HL-60/S4 treated with phorbol 12-myristate 13-acetate at 8.2 ng/mL for 4 days and 3 days (cell line): ENCODE results near the gene CST7.

Experiments
- in situ Hi-C: fragments of 300-500 bp; cut with MboI; formaldehyde crosslinking; loops from 2 replicates; pipeline ENCODE4 v1.15.0; 2022; ENCODE audit warnings: low sequenced_read_pairs

CST7 gene

DNA sequence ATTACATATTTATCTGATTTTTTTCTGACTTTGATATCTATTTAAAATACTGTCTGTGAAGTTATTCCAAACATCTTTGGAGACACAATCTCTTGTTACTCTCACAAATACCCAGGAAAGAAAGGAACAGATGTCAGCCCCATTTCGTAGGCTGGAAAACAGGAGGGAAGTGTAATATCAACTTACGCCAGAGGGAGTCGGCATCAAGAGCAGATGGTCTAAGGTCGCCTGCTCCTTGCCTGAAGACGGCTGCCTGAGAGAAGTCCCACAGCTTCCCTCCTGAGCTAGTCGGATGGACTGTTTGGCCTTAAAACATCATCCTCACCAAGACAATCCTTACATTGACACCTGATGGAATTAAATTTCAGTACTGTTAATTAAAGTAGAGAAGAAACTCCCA is 13.4 kb downstream of the CST7 start:
- in situ Hi-C loops = no loop called here

GRCh38 chr20:24963672-24964505 is 14.8 kb downstream of the CST7 start:
- in situ Hi-C loops = no loop called here

DNA sequence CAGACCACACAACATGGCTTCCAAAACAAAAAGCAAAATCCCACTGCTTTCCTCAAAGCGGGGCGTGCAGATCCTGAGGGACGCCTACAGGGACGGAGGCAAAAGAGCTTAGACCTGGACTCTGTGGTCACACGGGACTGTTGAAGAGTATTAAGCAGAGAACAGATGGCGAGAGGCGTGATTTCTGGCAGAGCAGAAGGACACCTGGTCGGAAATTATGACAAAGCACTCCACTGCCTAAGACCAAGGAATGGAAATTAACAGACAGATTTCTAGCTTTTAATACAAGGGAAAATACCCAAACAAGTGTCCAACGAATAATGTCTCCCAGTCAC is 15.4 kb downstream of the CST7 start:
- in situ Hi-C loops = no loop called here

DNA sequence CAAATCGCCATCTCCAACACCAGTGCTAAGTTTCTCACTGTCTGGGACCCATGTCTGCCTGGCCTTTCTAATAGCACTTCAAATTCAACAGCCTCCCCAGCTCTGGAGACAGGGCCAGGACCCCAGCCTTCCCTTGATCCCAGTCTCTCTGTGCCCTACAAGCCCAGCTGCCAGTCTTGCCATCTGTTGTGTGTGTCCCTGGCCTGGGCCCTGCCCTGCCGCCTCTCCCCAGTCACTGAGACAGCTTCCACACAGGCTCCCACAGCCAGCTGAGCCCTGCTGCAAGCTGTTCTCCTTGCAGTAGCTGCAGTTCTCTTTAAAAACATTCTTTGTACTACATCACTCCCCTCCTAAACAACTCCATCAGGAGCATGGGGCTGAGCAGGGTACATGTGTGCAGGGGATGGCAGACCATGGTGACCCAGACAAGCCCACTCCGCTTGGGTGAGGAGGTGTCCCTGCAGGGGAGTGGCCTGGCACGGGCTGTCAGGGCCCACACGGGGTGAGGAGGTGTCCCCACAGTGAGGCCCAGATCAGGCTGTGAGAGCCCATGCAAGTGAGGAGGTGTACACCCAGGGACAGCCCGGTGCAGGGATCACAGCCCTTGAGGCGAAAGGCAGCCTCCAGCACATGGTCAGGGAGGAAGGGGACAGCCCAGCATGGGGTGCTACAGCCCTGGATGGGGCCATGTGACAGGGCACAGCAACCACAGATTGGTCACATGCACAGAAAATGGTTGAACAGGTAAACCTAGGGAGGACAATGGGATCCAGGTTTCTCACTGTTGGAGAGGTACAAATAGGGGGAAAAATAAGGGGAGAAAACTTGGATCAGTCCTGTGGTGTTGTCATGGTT is 16.2 kb downstream of the CST7 start:
- in situ Hi-C loops = no loop called here

DNA sequence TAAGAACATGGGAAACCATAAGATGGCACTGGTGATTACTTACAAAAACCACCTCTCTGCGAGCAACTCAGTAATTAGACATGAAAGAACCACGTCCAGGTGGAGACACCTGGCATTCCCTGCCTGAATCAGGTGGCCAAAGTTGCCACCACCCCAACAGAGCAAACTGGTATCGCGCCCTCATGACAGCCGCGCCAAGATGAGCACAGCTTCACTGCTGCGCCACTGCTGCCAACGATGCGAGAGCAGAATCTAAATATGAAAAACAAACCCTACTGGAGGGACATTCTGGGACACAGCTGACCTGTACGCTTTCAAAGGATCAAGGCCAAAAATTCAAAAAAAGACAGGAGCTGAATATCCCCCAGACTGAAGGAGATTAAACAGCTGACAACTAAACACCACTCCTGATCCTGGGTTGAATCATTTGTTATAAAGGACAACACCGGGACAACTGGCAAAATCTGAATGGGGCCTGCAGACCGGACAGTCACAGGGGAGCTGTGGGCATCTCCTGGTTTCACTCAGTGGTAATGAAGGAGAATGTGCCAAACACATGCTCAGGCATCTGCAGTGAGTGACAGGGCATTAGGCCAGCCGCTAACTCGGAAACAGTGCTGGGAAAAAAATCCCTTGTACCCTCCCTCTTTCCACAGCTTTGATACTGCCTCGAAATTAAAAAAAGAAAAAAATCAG is 17.4 kb downstream of the CST7 start:
- in situ Hi-C loops = no loop called here

GRCh38 chr20:24968278-24968800 is 19.3 kb downstream of the CST7 start:
- in situ Hi-C loops = no loop called here

DNA sequence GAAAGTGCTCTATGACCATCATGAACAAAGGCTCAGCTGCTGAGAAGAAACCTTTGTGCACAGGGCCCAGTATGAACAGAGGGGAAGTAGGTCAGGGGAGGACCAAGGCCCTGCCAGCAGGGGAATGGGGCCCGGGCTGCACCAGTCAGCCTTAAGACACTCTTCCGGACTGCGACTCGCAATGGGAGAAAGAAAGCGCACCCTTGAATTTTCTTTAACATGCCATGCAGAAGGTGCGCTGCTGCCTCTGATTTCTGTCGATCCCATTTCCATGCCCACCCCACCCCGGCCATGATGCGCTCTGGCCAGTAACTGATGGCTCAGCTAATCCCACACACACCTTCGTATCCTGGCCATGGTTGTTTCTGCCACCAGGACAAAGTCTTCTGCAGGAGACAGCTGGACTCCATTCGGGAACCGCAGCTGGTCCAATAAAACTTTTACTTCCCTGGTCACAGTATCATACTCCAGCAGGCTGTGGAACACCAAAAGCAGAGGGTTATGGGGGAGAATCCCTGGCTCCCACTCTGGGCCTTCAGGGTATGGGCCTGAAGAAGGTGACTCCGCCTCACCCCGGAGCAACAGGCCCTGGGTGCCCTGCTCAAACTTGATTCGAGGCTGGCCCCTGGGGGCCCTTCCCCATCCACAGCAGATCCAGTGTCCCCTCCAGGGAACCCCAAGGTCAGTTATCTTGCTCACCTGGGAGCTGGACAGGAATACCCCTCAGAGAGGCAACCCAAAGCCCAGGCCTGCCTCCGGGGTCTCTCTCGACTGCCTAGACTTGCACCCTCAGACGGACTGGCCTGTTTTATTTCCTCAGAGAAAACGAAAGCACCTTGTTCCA is 20.3 kb downstream of the CST7 start:
- in situ Hi-C loops = no loop called here

DNA sequence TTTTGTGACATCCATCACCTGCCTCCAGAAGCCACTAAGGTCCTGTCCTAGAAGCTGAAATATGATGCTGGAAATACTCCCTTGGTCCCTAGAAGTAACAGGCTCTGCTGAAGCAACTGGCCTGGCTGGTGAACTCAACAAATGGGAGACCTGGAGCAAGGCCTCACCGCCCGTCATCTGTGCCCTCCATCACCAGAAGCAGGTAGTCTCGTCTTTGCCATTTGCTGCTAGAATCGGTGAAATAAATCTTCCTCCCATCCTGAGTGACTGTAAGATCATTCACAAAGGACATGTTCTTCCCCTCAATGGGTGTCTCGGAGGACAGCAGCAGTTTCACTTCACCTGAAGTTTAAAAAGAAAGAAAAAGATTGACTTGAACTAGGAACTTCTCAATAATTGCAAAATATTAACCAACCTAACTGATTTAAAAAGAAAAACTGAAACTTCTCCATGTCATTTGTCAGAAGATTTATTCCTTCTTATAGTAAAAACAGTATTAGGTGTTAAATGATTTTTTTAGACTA is 21.0 kb downstream of the CST7 start:
- in situ Hi-C loops = no loop called here

- in situ Hi-C loops = no loop called here
Measured at GRCh38 chr20:24970754-24971153, 21.7 kb downstream of the CST7 start.

- in situ Hi-C loops = no loop called here
Measured at GRCh38 chr20:24971376-24972101, 22.5 kb downstream of the CST7 start.

DNA sequence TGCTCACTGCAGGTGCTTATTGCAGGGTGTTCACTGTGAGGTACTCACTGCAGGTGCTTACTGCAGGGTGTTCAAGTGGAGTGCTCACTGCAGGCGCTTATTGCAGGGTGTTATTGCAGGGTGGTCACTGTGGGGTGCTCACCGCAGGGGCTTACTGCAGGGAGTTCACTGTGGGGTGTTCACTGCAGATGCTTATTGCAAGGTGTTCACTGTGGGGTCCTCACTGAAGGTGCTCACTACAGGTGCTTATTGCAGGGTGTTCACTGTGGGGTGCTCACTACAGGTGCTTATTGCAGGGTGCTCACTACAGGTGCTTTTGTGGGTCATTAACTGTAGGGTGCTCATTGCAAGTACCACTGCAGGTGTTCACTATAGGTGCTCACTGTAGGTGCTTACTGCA is 23.3 kb downstream of the CST7 start:
- in situ Hi-C loops = no loop called here

DNA sequence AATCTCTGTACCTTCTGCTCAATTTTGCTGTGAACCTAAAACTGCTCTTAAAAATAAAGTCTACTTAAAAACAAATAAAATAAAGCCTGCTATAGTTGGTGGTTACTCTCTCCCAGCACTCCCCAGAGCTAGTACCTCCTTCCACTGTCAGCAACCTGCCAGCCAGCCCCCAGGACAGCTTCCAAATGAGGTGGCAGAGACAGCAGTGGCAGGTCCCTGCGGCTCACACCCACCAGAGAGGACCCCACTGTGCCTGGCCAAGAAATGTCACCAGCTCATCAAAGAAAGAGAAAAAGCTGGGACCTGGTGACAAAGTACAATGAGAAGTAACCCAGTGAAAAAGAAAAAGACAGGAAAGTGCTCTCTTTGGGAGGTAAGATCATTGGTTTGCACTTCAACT is 28.3 kb downstream of the CST7 start:
- in situ Hi-C loops = loop anchor here (25.0 kb wide), 1 partner anchor 435 kb away; the partner anchor contains the start of gene GINS1

GRCh38 chr20:24977797-24978196 is 28.7 kb downstream of the CST7 start:
- in situ Hi-C loops = loop anchor here (25.0 kb wide), 1 partner anchor 435 kb away; the partner anchor contains the start of gene GINS1

- in situ Hi-C loops = loop anchor here (25.0 kb wide), 1 partner anchor 434 kb away; the partner anchor contains the start of gene GINS1
Measured at GRCh38 chr20:24978513-24978912, 29.4 kb downstream of the CST7 start.

- in situ Hi-C loops = loop anchor here (25.0 kb wide), 1 partner anchor 433 kb away; the partner anchor contains the start of gene GINS1
Measured at GRCh38 chr20:24979036-24979960, 30.2 kb downstream of the CST7 start.

GRCh38 chr20:24980291-24981053 is 31.4 kb downstream of the CST7 start:
- in situ Hi-C loops = loop anchor here (25.0 kb wide), 1 partner anchor 432 kb away; the partner anchor contains the start of gene GINS1

DNA sequence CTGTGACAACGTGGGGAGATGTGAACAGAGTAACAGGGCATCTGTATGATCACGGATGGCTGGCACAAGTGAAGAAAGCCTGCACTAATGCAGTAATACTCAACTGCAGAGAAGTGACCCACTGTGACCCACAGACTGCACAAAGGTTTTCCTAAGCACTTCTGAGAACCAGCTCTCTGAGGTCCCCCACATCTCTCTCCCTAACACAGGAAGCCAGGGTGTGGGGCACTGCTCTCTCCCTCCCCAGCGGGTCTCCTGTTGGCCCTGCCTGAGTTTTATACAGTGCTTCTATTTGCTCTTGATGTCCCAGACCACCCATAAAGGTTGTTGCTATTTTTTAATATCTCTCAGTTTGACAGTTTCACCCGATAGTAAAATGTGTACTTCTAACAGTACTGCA is 32.2 kb downstream of the CST7 start:
- in situ Hi-C loops = loop anchor here (25.0 kb wide), 1 partner anchor 431 kb away; the partner anchor contains the start of gene GINS1
